Measurements from ENCODE around the gene ATP1B3.

The ATP1B3 gene

GRCh38 chr3:141949399-141949798 lies 73.0 kb downstream of the ATP1B3 start:
- POLR2A ChIA-PET: interaction anchor here (0.6 kb wide), 1 partner anchor 1405 kb away, joined by 3 read pairs; no protein-coding TSS in a partner anchor
- WGBS (ENCODE audit: insufficient coverage): 86% methylated on average over 2 of the region's 10 CpGs
- no peaks in the 10 kb centered on the region for H3K27me3 ChIP-seq (replicated peaks in 2 of 5; ENCODE audit: control insufficient read depth in 4 of 5, insufficient read depth in 5 of 5, low read length in 4 of 5)
- peaks cover 0 to 6% (median under 1%) of the 10 kb centered on the region in 4 experiments for H3K4me1 ChIP-seq (ENCODE audit: control extremely low read depth in 1 of 4, control insufficient read depth in 4 of 4, insufficient read depth in 4 of 4, low read length in 3 of 4)
- CTCF ChIA-PET: interaction anchor here (1.2 to 1.7 kb wide), 2 partner anchors 10 to 22 kb away, joined by 3 to 5 read pairs; no protein-coding TSS in a partner anchor
- peaks cover 6 to 61% (median 30%) of the 10 kb centered on the region in 4 experiments for H3K36me3 ChIP-seq (ENCODE audit: control insufficient read depth in 4 of 4, insufficient read depth in 4 of 4, low read length in 3 of 4)
- H3K27ac ChIP-seq (ENCODE audit: insufficient read depth in 1 of 2, low read depth in 1 of 2, low read length in 2 of 2, poor library complexity in 1 of 2, severe bottlenecking in 2 of 2): no peak overlapping the region
- DNase-seq: peak in 2 of 3 donors; percentile 35 to 59
- H3K9me3 ChIP-seq (ENCODE audit: control extremely low read depth in 1 of 5, control insufficient read depth in 4 of 5, insufficient read depth in 2 of 5, low read depth in 1 of 5, low read length in 4 of 5): no peaks in the 10 kb centered on the region
- H3K4me3 ChIP-seq (ENCODE audit: control insufficient read depth in 1 of 7, extremely low read depth in 1 of 7, insufficient read depth in 4 of 7, low read depth in 2 of 7, low read length in 6 of 7): no peak overlapping the region

- CTCF ChIA-PET: interaction anchor here (1.2 to 1.7 kb wide), 2 partner anchors 9 to 21 kb away, joined by 3 to 5 read pairs; no protein-coding TSS in a partner anchor
- peaks cover 0 to 6% (median 1%) of the 10 kb centered on the region in 4 experiments for H3K4me1 ChIP-seq (ENCODE audit: control extremely low read depth in 1 of 4, control insufficient read depth in 4 of 4, insufficient read depth in 4 of 4, low read length in 3 of 4)
- WGBS (ENCODE audit: insufficient coverage): 100% methylated on average over 4 of the region's 6 CpGs
- H3K4me3 ChIP-seq (ENCODE audit: control insufficient read depth in 1 of 7, extremely low read depth in 1 of 7, insufficient read depth in 4 of 7, low read depth in 2 of 7, low read length in 6 of 7): no peak overlapping the region
- peaks cover 6 to 61% (median 31%) of the 10 kb centered on the region in 4 experiments for H3K36me3 ChIP-seq (ENCODE audit: control insufficient read depth in 4 of 4, insufficient read depth in 4 of 4, low read length in 3 of 4)
- no peak overlapping the region for H3K27ac ChIP-seq (ENCODE audit: insufficient read depth in 1 of 2, low read depth in 1 of 2, low read length in 2 of 2, poor library complexity in 1 of 2, severe bottlenecking in 2 of 2)
- H3K9me3 ChIP-seq (ENCODE audit: control extremely low read depth in 1 of 5, control insufficient read depth in 4 of 5, insufficient read depth in 2 of 5, low read depth in 1 of 5, low read length in 4 of 5): no peaks in the 10 kb centered on the region
- POLR2A ChIA-PET: no interaction called here
- DNase-seq: no peak
- H3K27me3 ChIP-seq (replicated peaks in 2 of 5; ENCODE audit: control insufficient read depth in 4 of 5, insufficient read depth in 5 of 5, low read length in 4 of 5): no peaks in the 10 kb centered on the region
Observed at GRCh38 chr3:141949972-141950371, 73.5 kb downstream of the ATP1B3 start.

DNA sequence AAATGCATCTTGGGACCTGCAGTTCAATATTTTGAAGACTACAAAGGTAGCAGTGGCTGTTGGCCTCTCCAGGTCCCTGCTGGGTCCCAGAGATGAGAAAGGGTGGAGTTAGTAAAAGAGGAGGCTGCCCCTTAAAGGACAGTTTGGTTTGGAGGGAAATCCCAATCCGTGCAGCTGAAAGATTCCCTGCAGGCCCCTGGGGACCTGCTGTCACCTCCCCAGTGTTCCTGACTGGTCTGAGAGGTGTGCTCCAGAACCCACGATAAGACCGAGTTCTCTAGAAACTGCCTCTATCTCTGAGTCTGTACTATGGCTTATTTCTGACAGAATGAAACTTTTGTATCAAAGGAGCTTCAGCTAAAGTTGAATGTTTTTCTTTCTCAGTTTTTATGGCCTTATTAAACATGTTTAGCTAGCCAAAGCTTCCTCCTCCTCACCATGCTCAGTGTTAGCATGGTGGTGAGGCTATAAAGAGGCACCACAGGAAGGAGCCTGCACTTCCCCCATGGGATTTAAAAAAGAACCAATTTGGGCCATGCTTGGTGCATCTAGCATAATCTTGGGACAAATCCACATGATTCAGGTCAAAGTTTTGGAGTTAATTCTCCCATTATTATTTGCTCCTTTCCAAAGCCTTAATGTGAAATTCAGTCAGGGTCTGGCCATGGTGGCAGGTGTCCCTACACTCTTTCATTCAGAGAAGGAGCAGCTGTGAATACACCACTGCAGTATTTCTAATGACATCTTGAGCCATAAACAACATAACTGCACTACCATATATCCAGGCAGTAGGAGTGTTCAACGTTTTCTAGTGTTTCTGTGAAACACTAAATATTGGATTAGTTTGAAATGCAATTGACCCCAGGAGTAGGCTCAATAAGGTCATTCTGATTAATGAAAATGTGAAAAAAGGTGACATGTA lies 74.4 kb downstream of the ATP1B3 start:
- ChIA-PET POLR2A (no interaction called here), CTCF (interaction anchor here (0.6 to 1.7 kb wide), 3 partner anchors 8 to 20 kb away, joined by 3 to 5 read pairs (median 3); no protein-coding TSS in a partner anchor)
- H3K4me3 ChIP-seq (ENCODE audit: control insufficient read depth in 1 of 7, extremely low read depth in 1 of 7, insufficient read depth in 4 of 7, low read depth in 2 of 7, low read length in 6 of 7): no peak overlapping the region
- peaks cover 0 to 6% (median 4%) of the 10 kb centered on the region in 4 experiments for H3K4me1 ChIP-seq (ENCODE audit: control extremely low read depth in 1 of 4, control insufficient read depth in 4 of 4, insufficient read depth in 4 of 4, low read length in 3 of 4)
- H3K27me3 ChIP-seq (replicated peaks in 2 of 5; ENCODE audit: control insufficient read depth in 4 of 5, insufficient read depth in 5 of 5, low read length in 4 of 5): no peaks in the 10 kb centered on the region
- H3K36me3 ChIP-seq (ENCODE audit: control insufficient read depth in 4 of 4, insufficient read depth in 4 of 4, low read length in 3 of 4): peaks cover 8 to 57% (median 31%) of the 10 kb centered on the region in 4 experiments
- 96% methylated on average over 4 of the region's 4 CpGs for WGBS (ENCODE audit: insufficient coverage)
- H3K27ac ChIP-seq (ENCODE audit: insufficient read depth in 1 of 2, low read depth in 1 of 2, low read length in 2 of 2, poor library complexity in 1 of 2, severe bottlenecking in 2 of 2): no peak overlapping the region
- no peaks in the 10 kb centered on the region for H3K9me3 ChIP-seq (ENCODE audit: control extremely low read depth in 1 of 5, control insufficient read depth in 4 of 5, insufficient read depth in 2 of 5, low read depth in 1 of 5, low read length in 4 of 5)
- DNase-seq: no peak

- ChIA-PET CTCF (interaction anchor here (0.8 kb wide), 1 partner anchor 9 kb away, joined by 4 read pairs; no protein-coding TSS in a partner anchor), POLR2A (no interaction called here)
- peaks cover 12 to 57% (median 36%) of the 10 kb centered on the region in 4 experiments for H3K36me3 ChIP-seq (ENCODE audit: control insufficient read depth in 4 of 4, insufficient read depth in 4 of 4, low read length in 3 of 4)
- H3K27me3 ChIP-seq (replicated peaks in 2 of 5; ENCODE audit: control insufficient read depth in 4 of 5, insufficient read depth in 5 of 5, low read length in 4 of 5): no peaks in the 10 kb centered on the region
- no peak for DNase-seq
- H3K4me1 ChIP-seq (ENCODE audit: control extremely low read depth in 1 of 4, control insufficient read depth in 4 of 4, insufficient read depth in 4 of 4, low read length in 3 of 4): peaks cover 0 to 9% (median 4%) of the 10 kb centered on the region in 4 experiments
- H3K4me3 ChIP-seq (ENCODE audit: control insufficient read depth in 1 of 7, extremely low read depth in 1 of 7, insufficient read depth in 4 of 7, low read depth in 2 of 7, low read length in 6 of 7): no peak overlapping the region
- WGBS (ENCODE audit: insufficient coverage): 83% methylated on average over 1 of the region's 2 CpGs
- no peak overlapping the region for H3K27ac ChIP-seq (ENCODE audit: insufficient read depth in 1 of 2, low read depth in 1 of 2, low read length in 2 of 2, poor library complexity in 1 of 2, severe bottlenecking in 2 of 2)
- H3K9me3 ChIP-seq (ENCODE audit: control extremely low read depth in 1 of 5, control insufficient read depth in 4 of 5, insufficient read depth in 2 of 5, low read depth in 1 of 5, low read length in 4 of 5): no peaks in the 10 kb centered on the region
Observed at GRCh38 chr3:141952611-141953010, 76.2 kb downstream of the ATP1B3 start.

- peak in 2 of 3 donors; percentile 39 to 50 for DNase-seq
- Histone ChIP-seq H3K27me3 (replicated peaks in 2 of 5; ENCODE audit: control insufficient read depth in 4 of 5, insufficient read depth in 5 of 5, low read length in 4 of 5) (no peaks in the 10 kb centered on the region), H3K27ac (ENCODE audit: insufficient read depth in 1 of 2, low read depth in 1 of 2, low read length in 2 of 2, poor library complexity in 1 of 2, severe bottlenecking in 2 of 2) (peak overlapping the region in 1 of 2 experiments; percentile 46), H3K36me3 (ENCODE audit: control insufficient read depth in 4 of 4, insufficient read depth in 4 of 4, low read length in 3 of 4) (peaks cover 22 to 60% (median 44%) of the 10 kb centered on the region in 4 experiments), H3K4me3 (ENCODE audit: control insufficient read depth in 1 of 7, extremely low read depth in 1 of 7, insufficient read depth in 4 of 7, low read depth in 2 of 7, low read length in 6 of 7) (peak overlapping the region in 2 of 7 experiments; percentile 8 to 44), H3K4me1 (ENCODE audit: control extremely low read depth in 1 of 4, control insufficient read depth in 4 of 4, insufficient read depth in 4 of 4, low read length in 3 of 4) (peaks cover 0 to 9% (median 4%) of the 10 kb centered on the region in 4 experiments), H3K9me3 (ENCODE audit: control extremely low read depth in 1 of 5, control insufficient read depth in 4 of 5, insufficient read depth in 2 of 5, low read depth in 1 of 5, low read length in 4 of 5) (no peaks in the 10 kb centered on the region)
- 9% methylated on average over 3 of the region's 6 CpGs for WGBS (ENCODE audit: insufficient coverage)
- POLR2A ChIA-PET: no interaction called here
- CTCF ChIA-PET: interaction anchor here (0.7 to 2.0 kb wide), 3 partner anchors 10 to 43 kb away, joined by 3 to 5 read pairs (median 4); no protein-coding TSS in a partner anchor
Observed at GRCh38 chr3:141955175-141955574, 78.7 kb downstream of the ATP1B3 start.

GRCh38 chr3:141959589-141960554 lies 83.4 kb downstream of the ATP1B3 start:
- DNase-seq: no peak
- Histone ChIP-seq H3K4me3 (ENCODE audit: control insufficient read depth in 1 of 7, extremely low read depth in 1 of 7, insufficient read depth in 4 of 7, low read depth in 2 of 7, low read length in 6 of 7) (no peak overlapping the region), H3K4me1 (ENCODE audit: control extremely low read depth in 1 of 4, control insufficient read depth in 4 of 4, insufficient read depth in 4 of 4, low read length in 3 of 4) (peaks cover 0 to 9% (median 0%) of the 10 kb centered on the region in 4 experiments), H3K9me3 (ENCODE audit: control extremely low read depth in 1 of 5, control insufficient read depth in 4 of 5, insufficient read depth in 2 of 5, low read depth in 1 of 5, low read length in 4 of 5) (no peaks in the 10 kb centered on the region), H3K27ac (ENCODE audit: insufficient read depth in 1 of 2, low read depth in 1 of 2, low read length in 2 of 2, poor library complexity in 1 of 2, severe bottlenecking in 2 of 2) (peak overlapping the region in 1 of 2 experiments; percentile 18), H3K36me3 (ENCODE audit: control insufficient read depth in 4 of 4, insufficient read depth in 4 of 4, low read length in 3 of 4) (peaks cover 29 to 73% (median 52%) of the 10 kb centered on the region in 4 experiments), H3K27me3 (replicated peaks in 2 of 5; ENCODE audit: control insufficient read depth in 4 of 5, insufficient read depth in 5 of 5, low read length in 4 of 5) (no peaks in the 10 kb centered on the region)
- ChIA-PET CTCF (interaction anchor here (1.5 kb wide), 2 partner anchors 9 to 13 kb away, joined by 3 to 5 read pairs; no protein-coding TSS in a partner anchor), POLR2A (no interaction called here)
- 90% methylated on average over 2 of the region's 8 CpGs for WGBS (ENCODE audit: insufficient coverage)
